Measurements from ENCODE around the gene HLA-E.
"Not testable (repeated sequence)": the region's sequence is repeated elsewhere in the genome, so short reads cannot be mapped to it uniquely, and the experiment has no call there.

HLA-E gene

GRCh38 chr6:30485236-30485635 is 4.1 kb upstream of the HLA-E start:
- Histone ChIP-seq H3K4me3 (ENCODE audit: low read length) (no peak overlapping the region), H3K4me1 (ENCODE audit: control insufficient read depth, insufficient read depth, low read length) (peaks cover 4% of the 10 kb centered on the region), H3K27ac (ENCODE audit: low read depth, low read length) (no peak overlapping the region), H3K36me3 (ENCODE audit: control insufficient read depth, insufficient read depth, low read length) (peaks cover 1% of the 10 kb centered on the region), H3K27me3 (ENCODE audit: control insufficient read depth, insufficient read depth, low read length) (peaks cover 16% of the 10 kb centered on the region), H3K9ac (ENCODE audit: low read length) (no peak overlapping the region)

GRCh38 chr6:30487926-30488325 is 1.4 kb upstream of the HLA-E start:
- Histone ChIP-seq H3K36me3 (ENCODE audit: control insufficient read depth, insufficient read depth, low read length) (peaks cover 20% of the 10 kb centered on the region), H3K4me1 (ENCODE audit: control insufficient read depth, insufficient read depth, low read length) (peaks cover 5% of the 10 kb centered on the region), H3K27me3 (ENCODE audit: control insufficient read depth, insufficient read depth, low read length) (no peaks in the 10 kb centered on the region), H3K27ac (ENCODE audit: low read depth, low read length) (no peak overlapping the region), H3K4me3 (ENCODE audit: low read length) (no peak overlapping the region), H3K9ac (ENCODE audit: low read length) (no peak overlapping the region)

GRCh38 chr6:30488697-30489080 is 620 bp upstream of the HLA-E start:
- H3K36me3 ChIP-seq (ENCODE audit: control insufficient read depth, insufficient read depth, low read length) = peaks cover 24% of the 10 kb centered on the region
- not testable (repeated sequence) for H3K4me1 ChIP-seq (ENCODE audit: control insufficient read depth, insufficient read depth, low read length); H3K9ac ChIP-seq (ENCODE audit: low read length); H3K27me3 ChIP-seq (ENCODE audit: control insufficient read depth, insufficient read depth, low read length)
- H3K4me3 ChIP-seq (ENCODE audit: low read length) = peak overlapping the region; percentile 97
- peak overlapping the region; percentile 96 for H3K27ac ChIP-seq (ENCODE audit: low read depth, low read length)

- Histone ChIP-seq H3K9ac (ENCODE audit: low read length) (peak overlapping the region; percentile 99), H3K36me3 (ENCODE audit: control insufficient read depth, insufficient read depth, low read length) (peaks cover 25% of the 10 kb centered on the region), H3K4me3 (ENCODE audit: low read length) (peak overlapping the region; percentile 97), H3K27ac (ENCODE audit: low read depth, low read length) (peak overlapping the region; percentile 96), H3K4me1 (ENCODE audit: control insufficient read depth, insufficient read depth, low read length) (peaks cover 5% of the 10 kb centered on the region), H3K27me3 (ENCODE audit: control insufficient read depth, insufficient read depth, low read length) (no peaks in the 10 kb centered on the region)
Observed at GRCh38 chr6:30490026-30490876, 942 bp downstream of the HLA-E start.

- Histone ChIP-seq H3K4me3 (ENCODE audit: low read length) (peak overlapping the region; percentile 97), H3K36me3 (ENCODE audit: control insufficient read depth, insufficient read depth, low read length) (peaks cover 25% of the 10 kb centered on the region)
- not testable (repeated sequence) for H3K27ac ChIP-seq (ENCODE audit: low read depth, low read length); H3K4me1 ChIP-seq (ENCODE audit: control insufficient read depth, insufficient read depth, low read length); H3K9ac ChIP-seq (ENCODE audit: low read length); H3K27me3 ChIP-seq (ENCODE audit: control insufficient read depth, insufficient read depth, low read length)
Observed at GRCh38 chr6:30491291-30491953, 2.1 kb downstream of the HLA-E start.

- Histone ChIP-seq H3K27ac (ENCODE audit: low read depth, low read length) (no peak overlapping the region), H3K9ac (ENCODE audit: low read length) (no peak overlapping the region)
Observed at GRCh38 chr6:30491991-30492952, 3.0 kb downstream of the HLA-E start.

GRCh38 chr6:30493643-30494250 is 4.4 kb downstream of the HLA-E start:
- H3K27me3 ChIP-seq (ENCODE audit: control insufficient read depth, insufficient read depth, low read length) = no peaks in the 10 kb centered on the region
- H3K36me3 ChIP-seq (ENCODE audit: control insufficient read depth, insufficient read depth, low read length) = peaks cover 25% of the 10 kb centered on the region
- H3K4me1 ChIP-seq (ENCODE audit: control insufficient read depth, insufficient read depth, low read length) = peaks cover 5% of the 10 kb centered on the region
- no peak overlapping the region for H3K4me3 ChIP-seq (ENCODE audit: low read length)
- H3K27ac ChIP-seq (ENCODE audit: low read depth, low read length) = no peak overlapping the region
- H3K9ac ChIP-seq (ENCODE audit: low read length) = no peak overlapping the region

More at GRCh38 chr6:30491991-30492952, 3.0 kb downstream of the HLA-E start:
- Histone ChIP-seq H3K36me3 (ENCODE audit: control insufficient read depth, insufficient read depth, low read length) (peaks cover 25% of the 10 kb centered on the region), H3K4me3 (ENCODE audit: low read length) (peak overlapping the region; percentile 37), H3K27me3 (ENCODE audit: control insufficient read depth, insufficient read depth, low read length) (no peaks in the 10 kb centered on the region), H3K4me1 (ENCODE audit: control insufficient read depth, insufficient read depth, low read length) (peaks cover 5% of the 10 kb centered on the region)

GRCh38 chr6:30494291-30494861 is 5.1 kb downstream of the HLA-E start:
- peaks cover 5% of the 10 kb centered on the region for H3K4me1 ChIP-seq (ENCODE audit: control insufficient read depth, insufficient read depth, low read length)
- no peak overlapping the region for H3K27ac ChIP-seq (ENCODE audit: low read depth, low read length)

GRCh38 chr6:30495060-30495459 is 5.8 kb downstream of the HLA-E start:
- not testable (repeated sequence) for H3K27me3 ChIP-seq (ENCODE audit: control insufficient read depth, insufficient read depth, low read length); H3K27ac ChIP-seq (ENCODE audit: low read depth, low read length); H3K4me3 ChIP-seq (ENCODE audit: low read length); H3K9ac ChIP-seq (ENCODE audit: low read length); H3K4me1 ChIP-seq (ENCODE audit: control insufficient read depth, insufficient read depth, low read length)
- H3K36me3 ChIP-seq (ENCODE audit: control insufficient read depth, insufficient read depth, low read length) = peaks cover 25% of the 10 kb centered on the region

More at GRCh38 chr6:30494291-30494861, 5.1 kb downstream of the HLA-E start:
- peaks cover 25% of the 10 kb centered on the region for H3K36me3 ChIP-seq (ENCODE audit: control insufficient read depth, insufficient read depth, low read length)
- H3K27me3 ChIP-seq (ENCODE audit: control insufficient read depth, insufficient read depth, low read length) = no peaks in the 10 kb centered on the region
- H3K9ac ChIP-seq (ENCODE audit: low read length) = no peak overlapping the region
- H3K4me3 ChIP-seq (ENCODE audit: low read length) = no peak overlapping the region

GRCh38 chr6:30495993-30496392 is 6.7 kb downstream of the HLA-E start:
- Histone ChIP-seq H3K4me1 (ENCODE audit: control insufficient read depth, insufficient read depth, low read length) (no peaks in the 10 kb centered on the region), H3K9ac (ENCODE audit: low read length) (no peak overlapping the region), H3K27me3 (ENCODE audit: control insufficient read depth, insufficient read depth, low read length) (no peaks in the 10 kb centered on the region), H3K36me3 (ENCODE audit: control insufficient read depth, insufficient read depth, low read length) (peaks cover 17% of the 10 kb centered on the region), H3K27ac (ENCODE audit: low read depth, low read length) (no peak overlapping the region), H3K4me3 (ENCODE audit: low read length) (no peak overlapping the region)

- not testable (repeated sequence) for H3K9ac ChIP-seq (ENCODE audit: low read length); H3K4me3 ChIP-seq (ENCODE audit: low read length); H3K36me3 ChIP-seq (ENCODE audit: control insufficient read depth, insufficient read depth, low read length); H3K27me3 ChIP-seq (ENCODE audit: control insufficient read depth, insufficient read depth, low read length); H3K4me1 ChIP-seq (ENCODE audit: control insufficient read depth, insufficient read depth, low read length); H3K27ac ChIP-seq (ENCODE audit: low read depth, low read length)
Observed at GRCh38 chr6:30497261-30497599, 7.9 kb downstream of the HLA-E start.

All from rectal smooth muscle tissue (tissue), 1 donor.